Esophagus (tissue), 2 donors: ENCODE data around the gene VSTM4. TPM values are rescaled to one million over a fixed set of nuclear protein-coding genes. Genes with fewer than 3 reads are reported as not detected.

Source experiments
- H3K27ac ChIP-seq, 2 donors: one replicate each; pipeline ENCODE4 v1.5.1; 2013; ENCODE audit warnings: low read depth in 2 of 2, mild to moderate bottlenecking in 2 of 2, inconsistent platforms in 1 of 2, low read length in 1 of 2, moderate library complexity in 1 of 2
- H3K27me3 ChIP-seq, 2 donors: one replicate each; pipeline ENCODE4 v1.6.1; 2013; ENCODE audit warnings: low read length in 2 of 2, control low read depth in 1 of 2, mild to moderate bottlenecking in 1 of 2; ENCODE audit not compliant: insufficient read depth in 2 of 2, control insufficient read depth in 1 of 2
- H3K36me3 ChIP-seq, 2 donors: one replicate each; pipeline ENCODE4 v1.6.1; 2013; ENCODE audit warnings: low read length in 1 of 2; ENCODE audit not compliant: control insufficient read depth in 2 of 2, insufficient read depth in 2 of 2
- H3K4me1 ChIP-seq, 2 donors: one replicate each; pipeline ENCODE4 v1.6.1; 2013; ENCODE audit warnings: low read length in 1 of 2; ENCODE audit not compliant: control insufficient read depth in 2 of 2, insufficient read depth in 2 of 2
- H3K4me3 ChIP-seq, 2 donors: one replicate each; pipeline ENCODE4 v1.5.1; 2013; ENCODE audit warnings: low read length in 2 of 2, mild to moderate bottlenecking in 2 of 2, low read depth in 1 of 2, moderate library complexity in 1 of 2
- H3K9me3 ChIP-seq, 2 donors: one replicate each; pipeline ENCODE4 v1.6.1; 2013; ENCODE audit warnings: mild to moderate bottlenecking in 2 of 2, low read depth in 1 of 2, low read length in 1 of 2, moderate library complexity in 1 of 2; ENCODE audit not compliant: control insufficient read depth in 2 of 2, insufficient read depth in 1 of 2
- WGBS, 2 donors: extraction: QIAGEN DNeasy Blood & Tissue Kit; methylation state at CpG; one replicate each; pipeline ENCODE4 v1.1.7; 2013; 5-methylcytosine and 5-hydroxymethylcytosine counted together
- polyA plus RNA-seq, 2 donors: library from polyadenylated mRNA; stranded (reverse); fragments of 200-250 nt; gene quantifications; one replicate each; pipeline ENCODE4 v1.2.3, GENCODE V29; 2013
- donor health status: healthy with polysubstance abuse.
- donor health status: Bipolar disorder and iron deficiency.

Gene VSTM4
- polyA plus RNA-seq, 2 donors, result 0.31 to 1.2 TPM

- H3K27ac ChIP-seq, result no peak overlapping the region
- no peaks in the 10 kb centered on the region for H3K27me3 ChIP-seq
- H3K4me1 ChIP-seq, result peaks cover 9 to 10% of the 10 kb centered on the region in 2 donors
- no peak overlapping the region for H3K4me3 ChIP-seq
- 62 to 74% methylated on average over 8 of the region's 8 CpGs for WGBS, 2 donors
- no peaks in the 10 kb centered on the region for H3K36me3 ChIP-seq
- no peaks in the 10 kb centered on the region for H3K9me3 ChIP-seq
Measured at GRCh38 chr10:49111320-49111698, 4.0 kb downstream of the VSTM4 start.

- Histone ChIP-seq H3K9me3 (no peaks in the 10 kb centered on the region), H3K36me3 (no peaks in the 10 kb centered on the region), H3K27ac (no peak overlapping the region), H3K27me3 (no peaks in the 10 kb centered on the region), H3K4me3 (no peak overlapping the region), H3K4me1 (peaks cover 9 to 10% of the 10 kb centered on the region in 2 donors)
- WGBS, 2 donors, result 92 to 98% methylated on average over 4 of the region's 4 CpGs
Measured at GRCh38 chr10:49110684-49111319, 4.5 kb downstream of the VSTM4 start.

GRCh38 chr10:49109669-49110340 lies 5.5 kb downstream of the VSTM4 start:
- Histone ChIP-seq H3K9me3 (no peaks in the 10 kb centered on the region), H3K36me3 (no peaks in the 10 kb centered on the region), H3K27ac (no peak overlapping the region), H3K27me3 (no peaks in the 10 kb centered on the region), H3K4me1 (peaks cover 6 to 10% of the 10 kb centered on the region in 2 donors), H3K4me3 (no peak overlapping the region)
- WGBS, 2 donors, result 51 to 53% methylated on average over 9 of the region's 9 CpGs

- H3K36me3 ChIP-seq, result no peaks in the 10 kb centered on the region
- peaks cover 5 to 12% of the 10 kb centered on the region in 2 donors for H3K4me1 ChIP-seq
- no peaks in the 10 kb centered on the region for H3K27me3 ChIP-seq
- WGBS, 2 donors, result 88 to 94% methylated on average over 7 of the region's 7 CpGs
- H3K4me3 ChIP-seq, result no peak overlapping the region
- no peak overlapping the region for H3K27ac ChIP-seq
- no peaks in the 10 kb centered on the region for H3K9me3 ChIP-seq
Measured at GRCh38 chr10:49108656-49109055, 6.7 kb downstream of the VSTM4 start.

GRCh38 chr10:49107887-49108267 lies 7.4 kb downstream of the VSTM4 start:
- Histone ChIP-seq H3K9me3 (no peaks in the 10 kb centered on the region), H3K27me3 (no peaks in the 10 kb centered on the region), H3K4me3 (no peak overlapping the region), H3K4me1 (peaks cover 5 to 12% of the 10 kb centered on the region in 2 donors), H3K27ac (no peak overlapping the region), H3K36me3 (no peaks in the 10 kb centered on the region)
- 93% methylated on average over 8 of the region's 8 CpGs for WGBS, 2 donors

GRCh38 chr10:49107111-49107886 lies 8.0 kb downstream of the VSTM4 start:
- no peaks in the 10 kb centered on the region for H3K27me3 ChIP-seq
- WGBS, 2 donors, result 94 to 95% methylated on average over 17 of the region's 17 CpGs
- H3K9me3 ChIP-seq, result no peaks in the 10 kb centered on the region
- H3K4me3 ChIP-seq, result no peak overlapping the region
- H3K4me1 ChIP-seq, result peaks cover 5 to 12% of the 10 kb centered on the region in 2 donors
- no peaks in the 10 kb centered on the region for H3K36me3 ChIP-seq
- no peak overlapping the region for H3K27ac ChIP-seq

- Histone ChIP-seq H3K36me3 (no peaks in the 10 kb centered on the region), H3K27me3 (no peaks in the 10 kb centered on the region), H3K9me3 (no peaks in the 10 kb centered on the region), H3K4me1 (peaks cover 5 to 12% of the 10 kb centered on the region in 2 donors), H3K4me3 (no peak overlapping the region), H3K27ac (no peak overlapping the region)
- WGBS, 2 donors, result 28 to 40% methylated on average over 7 of the region's 7 CpGs
Measured at GRCh38 chr10:49106451-49106850, 8.9 kb downstream of the VSTM4 start.

- Histone ChIP-seq H3K4me3 (no peak overlapping the region), H3K4me1 (peaks cover 5 to 12% of the 10 kb centered on the region in 2 donors), H3K27ac (no peak overlapping the region), H3K36me3 (no peaks in the 10 kb centered on the region), H3K9me3 (no peaks in the 10 kb centered on the region), H3K27me3 (no peaks in the 10 kb centered on the region)
- 77 to 86% methylated on average over 4 of the region's 4 CpGs for WGBS, 2 donors
Measured at GRCh38 chr10:49105076-49105475, 10.2 kb downstream of the VSTM4 start.

GRCh38 chr10:49104323-49104722 lies 11.0 kb downstream of the VSTM4 start:
- Histone ChIP-seq H3K9me3 (no peaks in the 10 kb centered on the region), H3K27ac (no peak overlapping the region), H3K36me3 (no peaks in the 10 kb centered on the region), H3K4me3 (no peak overlapping the region), H3K27me3 (no peaks in the 10 kb centered on the region), H3K4me1 (peaks cover 5 to 7% of the 10 kb centered on the region in 2 donors)
- WGBS, 2 donors, result 80 to 84% methylated on average over 5 of the region's 5 CpGs
